Measurements from ENCODE around the gene GIPC1. TPM values are rescaled to one million over a fixed set of nuclear protein-coding genes. Genes with fewer than 3 reads are reported as not detected.

The GIPC1 gene
- polyA plus RNA-seq, 3 donors = 4.0 to 6.2 (median 4.8) TPM

- Histone ChIP-seq H3K4me1 (ENCODE audit: control insufficient read depth in 1 of 2, insufficient read depth in 2 of 2, low read length in 2 of 2) (peaks cover 26 to 27% of the 10 kb centered on the region in 2 donors), H3K27me3 (ENCODE audit: control insufficient read depth in 2 of 2, insufficient read depth in 2 of 2, low read length in 2 of 2) (peaks cover 0 to 14% of the 10 kb centered on the region in 2 donors), H3K9ac (ENCODE audit: insufficient read depth, low read length, poor library complexity, severe bottlenecking) (no peak overlapping the region), H3K79me2 (ENCODE audit: insufficient read depth, low read length) (no peaks in the 10 kb centered on the region), H3K36me3 (replicated peaks in 1 of 2; ENCODE audit: control insufficient read depth in 1 of 2, insufficient read depth in 2 of 2, low read length in 2 of 2) (no peaks in the 10 kb centered on the region), H3K9me3 (replicated peaks in 1 of 2; ENCODE audit: control insufficient read depth in 1 of 2, insufficient read depth in 1 of 2, low read length in 2 of 2) (no peaks in the 10 kb centered on the region), H2AFZ (ENCODE audit: insufficient read depth, low read depth, low read length, poor library complexity, severe bottlenecking) (no peak overlapping the region), H4K20me1 (ENCODE audit: insufficient read depth, low read length) (no peaks in the 10 kb centered on the region), H3K4me3 (replicated peaks in 1 of 3; ENCODE audit: low read depth in 2 of 3, low read length in 3 of 3) (no peak overlapping the region), H3K4me2 (replicated peaks; ENCODE audit: extremely low read depth, low read length, poor library complexity, severe bottlenecking) (no peak overlapping the region), H3K27ac (ENCODE audit: low read depth in 1 of 2, low read length in 2 of 2) (no peak overlapping the region)
- DNase-seq = no peak
- intact Hi-C loops (cut with micrococcal nuclease) = loop anchor here in 1 of 2 donors (10.0 kb wide), 1 partner anchor 606 kb away; the partner anchor contains the start of gene NANOS3
- TF ChIP-seq, protein P1, sequence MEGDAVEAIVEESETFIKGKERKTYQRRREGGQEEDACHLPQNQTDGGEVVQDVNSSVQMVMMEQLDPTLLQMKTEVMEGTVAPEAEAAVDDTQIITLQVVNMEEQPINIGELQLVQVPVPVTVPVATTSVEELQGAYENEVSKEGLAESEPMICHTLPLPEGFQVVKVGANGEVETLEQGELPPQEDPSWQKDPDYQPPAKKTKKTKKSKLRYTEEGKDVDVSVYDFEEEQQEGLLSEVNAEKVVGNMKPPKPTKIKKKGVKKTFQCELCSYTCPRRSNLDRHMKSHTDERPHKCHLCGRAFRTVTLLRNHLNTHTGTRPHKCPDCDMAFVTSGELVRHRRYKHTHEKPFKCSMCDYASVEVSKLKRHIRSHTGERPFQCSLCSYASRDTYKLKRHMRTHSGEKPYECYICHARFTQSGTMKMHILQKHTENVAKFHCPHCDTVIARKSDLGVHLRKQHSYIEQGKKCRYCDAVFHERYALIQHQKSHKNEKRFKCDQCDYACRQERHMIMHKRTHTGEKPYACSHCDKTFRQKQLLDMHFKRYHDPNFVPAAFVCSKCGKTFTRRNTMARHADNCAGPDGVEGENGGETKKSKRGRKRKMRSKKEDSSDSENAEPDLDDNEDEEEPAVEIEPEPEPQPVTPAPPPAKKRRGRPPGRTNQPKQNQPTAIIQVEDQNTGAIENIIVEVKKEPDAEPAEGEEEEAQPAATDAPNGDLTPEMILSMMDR (IDR thresholded peaks at IDR 0.05) = no peak
- no peaks in the 10 kb centered on the region for H3K9me3 Mint-ChIP-seq
- no peak overlapping the region for H3K27ac Mint-ChIP-seq
- no CpG with 5 or more reads among the region's 5 CpGs for WGBS (ENCODE audit: insufficient coverage)
- peaks cover 10 to 32% (median 17%) of the 10 kb centered on the region in 3 donors for H3K27me3 Mint-ChIP-seq (ENCODE audit: low read depth in 3 of 3)
- no peak overlapping the region for H3K4me3 Mint-ChIP-seq
- H3K36me3 Mint-ChIP-seq = no peaks in the 10 kb centered on the region
- H3K4me1 Mint-ChIP-seq = peaks cover 14% of the 10 kb centered on the region
Measured at GRCh38 chr19:14480700-14481079, 15.2 kb downstream of the GIPC1 start.

DNA sequence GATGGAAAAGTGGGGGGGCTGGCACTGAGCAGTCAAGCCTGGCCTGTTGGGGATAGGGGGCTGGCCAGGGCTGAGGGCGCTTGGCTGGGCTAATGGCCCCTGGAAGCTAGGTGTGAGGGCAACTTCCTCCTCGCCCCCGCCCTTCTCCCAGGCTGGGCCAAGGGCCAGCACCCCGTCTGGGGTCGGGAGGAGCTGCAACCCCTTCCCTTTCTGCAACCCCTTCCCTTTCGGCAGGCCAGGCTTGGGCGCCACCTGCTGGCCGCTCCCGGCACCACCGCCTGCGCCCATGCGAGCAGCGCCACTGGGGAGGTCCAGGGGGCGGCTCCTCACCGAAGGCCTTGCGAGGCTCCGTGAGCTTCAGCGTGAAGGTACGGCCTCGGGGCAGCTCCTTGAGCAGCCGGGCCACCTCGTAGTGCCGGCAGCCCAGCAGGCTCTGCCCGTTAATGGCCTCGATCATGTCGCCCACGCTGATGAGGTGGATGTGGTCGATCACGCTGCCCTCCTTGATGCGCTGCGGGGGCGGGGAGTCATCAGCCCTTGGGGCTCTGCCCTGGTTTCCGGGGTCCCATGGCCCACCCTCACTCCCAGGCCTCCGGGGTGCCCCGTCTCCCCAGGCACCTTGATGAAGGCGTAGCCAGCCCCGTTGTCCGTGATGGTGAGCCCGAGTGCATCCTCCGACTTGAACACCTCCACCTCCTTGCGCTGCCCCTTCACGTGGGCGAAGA lies 15.8 kb downstream of the GIPC1 start:
- no peak overlapping the region for H2AFZ ChIP-seq (ENCODE audit: insufficient read depth, low read depth, low read length, poor library complexity, severe bottlenecking)
- no peaks in the 10 kb centered on the region for H3K36me3 Mint-ChIP-seq
- WGBS (ENCODE audit: insufficient coverage) = 46% methylated on average over 30 of the region's 43 CpGs

More for the DNA sequence above, 15.8 kb downstream of the GIPC1 start:
- H3K27ac Mint-ChIP-seq = no peak overlapping the region
- Histone ChIP-seq H3K9me3 (replicated peaks in 1 of 2; ENCODE audit: control insufficient read depth in 1 of 2, insufficient read depth in 1 of 2, low read length in 2 of 2) (no peaks in the 10 kb centered on the region), H3K36me3 (replicated peaks in 1 of 2; ENCODE audit: control insufficient read depth in 1 of 2, insufficient read depth in 2 of 2, low read length in 2 of 2) (no peaks in the 10 kb centered on the region), H3K4me2 (replicated peaks; ENCODE audit: extremely low read depth, low read length, poor library complexity, severe bottlenecking) (no peak overlapping the region), H3K4me1 (ENCODE audit: control insufficient read depth in 1 of 2, insufficient read depth in 2 of 2, low read length in 2 of 2) (peaks cover 31 to 33% of the 10 kb centered on the region in 2 donors), H3K9ac (ENCODE audit: insufficient read depth, low read length, poor library complexity, severe bottlenecking) (no peak overlapping the region), H3K4me3 (replicated peaks in 1 of 3; ENCODE audit: low read depth in 2 of 3, low read length in 3 of 3) (no peak overlapping the region), H3K27me3 (ENCODE audit: control insufficient read depth in 2 of 2, insufficient read depth in 2 of 2, low read length in 2 of 2) (peaks cover 0 to 20% of the 10 kb centered on the region in 2 donors), H3K79me2 (ENCODE audit: insufficient read depth, low read length) (no peaks in the 10 kb centered on the region), H4K20me1 (ENCODE audit: insufficient read depth, low read length) (no peaks in the 10 kb centered on the region), H3K27ac (ENCODE audit: low read depth in 1 of 2, low read length in 2 of 2) (no peak overlapping the region)
- intact Hi-C loops (cut with micrococcal nuclease) = loop anchor here (5.0 to 10.0 kb wide), 3 partner anchors 43 to 605 kb away; partner anchors contain the start of gene NANOS3 (in 1 of the 2)
- no peaks in the 10 kb centered on the region for H3K9me3 Mint-ChIP-seq
- peaks cover 14 to 38% (median 21%) of the 10 kb centered on the region in 3 donors for H3K27me3 Mint-ChIP-seq (ENCODE audit: low read depth in 3 of 3)
- DNase-seq = peak in 2 of 3 donors; percentile 50 to 58
- H3K4me3 Mint-ChIP-seq = no peak overlapping the region
- H3K4me1 Mint-ChIP-seq = peaks cover 18% of the 10 kb centered on the region
- TF ChIP-seq, protein P1 (IDR thresholded peaks at IDR 0.05) = peak; percentile 99

All from CD14-positive monocyte (primary cell).